Activated CD4-positive, alpha-beta T cell treated with anti-CD3 and anti-CD28 coated beads for 36 hours (primary cell): Measurements from ENCODE around the gene MPZL3. TPM values are rescaled to one million over a fixed set of nuclear protein-coding genes. Genes with fewer than 3 reads are reported as not detected.

Source experiments
- ATAC-seq: fragments of 200-7000 bp; cut with Tn5 transposase; one replicate; pipeline ENCODE4 v1.10.0; 2021; ENCODE audit warnings: mild to moderate bottlenecking, moderate library complexity
- CTCF ChIA-PET: fragments of 350-600 bp; sonication (Branson Sonifier 250); formaldehyde crosslinking; loops from one replicate; lab custom pipeline; 2021; ENCODE audit warnings: antibody characterized with exemption; lab: Charles Lee
- POLR2A ChIA-PET: fragments of 350-600 bp; sonication (Branson Sonifier 250); formaldehyde crosslinking; loops from one replicate; lab custom pipeline; 2021; ENCODE audit warnings: antibody characterized with exemption, inconsistent platforms; lab: Charles Lee
- DNase-seq: peaks from one replicate; pipeline ENCODE4 v3.0.0-alpha.2; 2020
- H3K27ac Mint-ChIP-seq: one replicate; pipeline ENCODE4 v1.8.0; 2021; ENCODE audit warnings: mixed read lengths
- H3K27me3 Mint-ChIP-seq: one replicate; pipeline ENCODE4 v1.8.0; 2021; ENCODE audit warnings: mixed read lengths
- H3K36me3 Mint-ChIP-seq: one replicate; pipeline ENCODE4 v1.8.0; 2021; ENCODE audit warnings: low read depth, mixed read lengths
- H3K4me1 Mint-ChIP-seq: one replicate; pipeline ENCODE4 v1.8.0; 2021; ENCODE audit warnings: mixed read lengths
- H3K4me3 Mint-ChIP-seq: one replicate; pipeline ENCODE4 v1.8.0; 2021; ENCODE audit warnings: mild to moderate bottlenecking, moderate library complexity, mixed read lengths
- H3K9me3 Mint-ChIP-seq: one replicate; pipeline ENCODE4 v1.8.0; 2021; ENCODE audit warnings: low read depth, mixed read lengths
- intact Hi-C, 2 experiments: fragments of 100-400 bp; cut with DNase I in 1 of 2; cut with micrococcal nuclease in 1 of 2; formaldehyde crosslinking; loops; one replicate each; pipeline versions ENCODE4 v1.14.2 to v1.15.1; 2022 to 2024; cut with DNase I, micrococcal nuclease
- total RNA-seq, 2 experiments: library from RNA; stranded (reverse); gene quantifications; one replicate each; pipeline ENCODE4 v1.2.3, GENCODE V29; 2021

Gene MPZL3
- total RNA-seq, 2 experiments from 2014 or later: 45.9 to 53.2 TPM

GRCh38 chr11:118224511-118225188 is 27.5 kb downstream of the MPZL3 start, which contains the start of gene JAML:
TSS of gene JAML (minus strand) at chr11:118225011. CDS start at chr11:118214866, 10,145 bp downstream.
- H3K4me1 Mint-ChIP-seq: peaks cover 73% of the 10 kb centered on the region
- H3K4me3 Mint-ChIP-seq: peak within 1 kb of the TSS; percentile 76
- H3K27ac Mint-ChIP-seq: no peak within 1 kb of the TSS
- peaks cover 7% of the 10 kb centered on the region for H3K9me3 Mint-ChIP-seq
- peaks cover 75% of the 10 kb centered on the region for H3K36me3 Mint-ChIP-seq
- POLR2A ChIA-PET: interaction anchor here (0.5 to 4.2 kb wide), 17 partner anchors 8 to 659 kb away, joined by 3 to 44 read pairs (median 4); partner anchors contain the start of genes ARCN1, CXCR5 and MPZL3
- CTCF ChIA-PET: interaction anchor here (0.6 to 4.2 kb wide), 19 partner anchors 8 to 222 kb away, joined by 3 to 36 read pairs (median 4); partner anchors contain the start of gene MPZL3
- intact Hi-C loops: loop anchor here (1.0 to 10.0 kb wide), 8 partner anchors 7 to 1127 kb away; partner anchors contain the start of genes BCL9L (in 1 of the 2), DDX6 (in 1 of the 2) and SIK3 (in 1 of the 2)
- peak; percentile 71 for ATAC-seq
- DNase-seq: peak; percentile 84
- H3K27me3 Mint-ChIP-seq: no peaks in the 10 kb centered on the region

- intact Hi-C loops: loop anchor here (1.0 to 10.0 kb wide), 5 partner anchors 17 to 703 kb away; partner anchors contain the start of gene BCL9L (in 1 of the 2)
- peak; percentile 50 for DNase-seq
- POLR2A ChIA-PET: interaction anchor here (0.5 to 4.2 kb wide), 14 partner anchors 9 to 660 kb away, joined by 3 to 44 read pairs (median 4); partner anchors contain the start of genes ARCN1, CXCR5 and MPZL3
- peaks cover 7% of the 10 kb centered on the region for H3K9me3 Mint-ChIP-seq
- H3K4me3 Mint-ChIP-seq: peak overlapping the region; percentile 76
- peaks cover 82% of the 10 kb centered on the region for H3K36me3 Mint-ChIP-seq
- no peaks in the 10 kb centered on the region for H3K27me3 Mint-ChIP-seq
- CTCF ChIA-PET: interaction anchor here (0.5 to 4.2 kb wide), 16 partner anchors 8 to 222 kb away, joined by 3 to 36 read pairs (median 4); partner anchors contain the start of gene MPZL3
- peak; percentile 23 for ATAC-seq
- H3K27ac Mint-ChIP-seq: no peak overlapping the region
- peaks cover 79% of the 10 kb centered on the region for H3K4me1 Mint-ChIP-seq
These were observed 28.2 kb downstream of the MPZL3 start for GRCh38 chr11:118223992-118224391.

GRCh38 chr11:118223570-118223969 is 28.6 kb downstream of the MPZL3 start:
- no peak overlapping the region for H3K27ac Mint-ChIP-seq
- POLR2A ChIA-PET: interaction anchor here (0.9 to 4.2 kb wide), 7 partner anchors 9 to 117 kb away, joined by 3 to 42 read pairs (median 7); partner anchors contain the start of gene MPZL3
- no peaks in the 10 kb centered on the region for H3K27me3 Mint-ChIP-seq
- intact Hi-C loops: loop anchor here in 1 of 2 experiments (1.0 to 10.0 kb wide), 3 partner anchors 18 to 704 kb away; partner anchors contain the start of gene BCL9L
- H3K4me3 Mint-ChIP-seq: peak overlapping the region; percentile 76
- DNase-seq (no peak), ATAC-seq (peak; percentile 20)
- H3K36me3 Mint-ChIP-seq: peaks cover 84% of the 10 kb centered on the region
- CTCF ChIA-PET: interaction anchor here (0.5 to 4.2 kb wide), 8 partner anchors 8 to 73 kb away, joined by 3 to 36 read pairs (median 6); no protein-coding TSS in a partner anchor
- peaks cover 82% of the 10 kb centered on the region for H3K4me1 Mint-ChIP-seq
- peaks cover 7% of the 10 kb centered on the region for H3K9me3 Mint-ChIP-seq

GRCh38 chr11:118222437-118222836 is 29.7 kb downstream of the MPZL3 start:
- H3K27ac Mint-ChIP-seq: peak overlapping the region; percentile 100
- peaks cover 81% of the 10 kb centered on the region for H3K4me1 Mint-ChIP-seq
- ATAC-seq: no peak
- ChIA-PET POLR2A (interaction anchor here (0.7 to 0.8 kb wide), 2 partner anchors 14 to 20 kb away, joined by 5 read pairs; no protein-coding TSS in a partner anchor), CTCF (interaction anchor here (0.8 to 2.5 kb wide), 4 partner anchors 8 to 180 kb away, joined by 3 to 13 read pairs (median 5); no protein-coding TSS in a partner anchor)
- H3K27me3 Mint-ChIP-seq: no peaks in the 10 kb centered on the region
- peaks cover 7% of the 10 kb centered on the region for H3K9me3 Mint-ChIP-seq
- DNase-seq: no peak
- H3K36me3 Mint-ChIP-seq: peaks cover 80% of the 10 kb centered on the region
- intact Hi-C loops: loop anchor here in 1 of 2 experiments (5.0 to 10.0 kb wide), 2 partner anchors 652 to 705 kb away; partner anchors contain the start of gene BCL9L
- H3K4me3 Mint-ChIP-seq: peak overlapping the region; percentile 76

- Mint-ChIP-seq H3K4me3 (peak overlapping the region; percentile 76), H3K36me3 (peaks cover 70% of the 10 kb centered on the region), H3K9me3 (peaks cover 7% of the 10 kb centered on the region), H3K27ac (peak overlapping the region; percentile 100), H3K27me3 (no peaks in the 10 kb centered on the region), H3K4me1 (peaks cover 81% of the 10 kb centered on the region)
- no peak for ATAC-seq
- ChIA-PET POLR2A (interaction anchor here (0.7 to 0.9 kb wide), 2 partner anchors 19 to 89 kb away, joined by 3 to 4 read pairs; no protein-coding TSS in a partner anchor), CTCF (interaction anchor here (0.9 to 2.5 kb wide), 6 partner anchors 7 to 74 kb away, joined by 3 to 13 read pairs (median 6); no protein-coding TSS in a partner anchor)
- intact Hi-C loops: loop anchor here in 1 of 2 experiments (5.0 to 10.0 kb wide), 2 partner anchors 653 to 706 kb away; partner anchors contain the start of gene BCL9L
- no peak for DNase-seq
These were observed 30.7 kb downstream of the MPZL3 start for GRCh38 chr11:118221419-118221818.

GRCh38 chr11:118219732-118220131 is 32.4 kb downstream of the MPZL3 start:
- ATAC-seq (no peak), DNase-seq (no peak)
- H3K27me3 Mint-ChIP-seq: no peaks in the 10 kb centered on the region
- peaks cover 62% of the 10 kb centered on the region for H3K36me3 Mint-ChIP-seq
- POLR2A ChIA-PET: interaction anchor here (0.6 to 0.7 kb wide), 2 partner anchors 13 to 924 kb away, joined by 4 to 8 read pairs; no protein-coding TSS in a partner anchor
- peaks cover 84% of the 10 kb centered on the region for H3K4me1 Mint-ChIP-seq
- intact Hi-C loops: loop anchor here (5.0 to 10.0 kb wide), 4 partner anchors 218 to 708 kb away; partner anchors contain the start of genes KMT2A (in 2 of the 2), BCL9L (in 1 of the 2) and IL10RA (in 1 of the 2)
- CTCF ChIA-PET: interaction anchor here (0.6 to 2.1 kb wide), 4 partner anchors 9 to 76 kb away, joined by 3 to 10 read pairs (median 5); no protein-coding TSS in a partner anchor
- H3K4me3 Mint-ChIP-seq: peak overlapping the region; percentile 76
- no peaks in the 10 kb centered on the region for H3K9me3 Mint-ChIP-seq
- H3K27ac Mint-ChIP-seq: peak overlapping the region; percentile 100

GRCh38 chr11:118219244-118219643 is 32.9 kb downstream of the MPZL3 start:
- Mint-ChIP-seq H3K36me3 (peaks cover 67% of the 10 kb centered on the region), H3K27me3 (no peaks in the 10 kb centered on the region), H3K27ac (peak overlapping the region; percentile 100), H3K9me3 (no peaks in the 10 kb centered on the region), H3K4me3 (peak overlapping the region; percentile 76), H3K4me1 (peaks cover 87% of the 10 kb centered on the region)
- ATAC-seq (no peak), DNase-seq (no peak)
- intact Hi-C loops: loop anchor here (5.0 kb wide), 2 partner anchors 218 to 232 kb away; partner anchors contain the start of genes KMT2A (in 2 of the 2) and IL10RA (in 1 of the 2)
- ChIA-PET CTCF (interaction anchor here (0.6 to 3.6 kb wide), 5 partner anchors 12 to 70 kb away, joined by 3 to 22 read pairs (median 3); no protein-coding TSS in a partner anchor), POLR2A (interaction anchor here (0.6 to 0.7 kb wide), 2 partner anchors 13 to 924 kb away, joined by 4 to 8 read pairs; no protein-coding TSS in a partner anchor)

GRCh38 chr11:118217575-118217974 is 34.6 kb downstream of the MPZL3 start:
- intact Hi-C loops: loop anchor here (1.0 to 5.0 kb wide), 12 partner anchors 8 to 230 kb away; partner anchors contain the start of genes CD3E (in 2 of the 2), JAML (in 2 of the 2), KMT2A (in 2 of the 2) and CD3D (in 1 of the 2)
- Mint-ChIP-seq H3K9me3 (no peaks in the 10 kb centered on the region), H3K4me3 (peak overlapping the region; percentile 76), H3K27me3 (no peaks in the 10 kb centered on the region), H3K27ac (peak overlapping the region; percentile 100), H3K36me3 (peaks cover 70% of the 10 kb centered on the region), H3K4me1 (peaks cover 97% of the 10 kb centered on the region)
- DNase-seq: peak; percentile 66
- ATAC-seq: peak; percentile 72
- POLR2A ChIA-PET: interaction anchor here (4.5 to 4.6 kb wide), 2 partner anchors 8 to 23 kb away, joined by 23 to 44 read pairs; partner anchors contain the start of gene JAML
- CTCF ChIA-PET: interaction anchor here (0.7 to 4.7 kb wide), 7 partner anchors 8 to 289 kb away, joined by 3 to 36 read pairs (median 6); partner anchors contain the start of gene JAML

- peaks cover 70% of the 10 kb centered on the region for H3K36me3 Mint-ChIP-seq
- peak; percentile 73 for ATAC-seq
- H3K27ac Mint-ChIP-seq: peak overlapping the region; percentile 100
- intact Hi-C loops: loop anchor here (1.0 to 5.0 kb wide), 12 partner anchors 8 to 230 kb away; partner anchors contain the start of genes CD3E (in 2 of the 2), JAML (in 2 of the 2), KMT2A (in 2 of the 2) and CD3D (in 1 of the 2)
- H3K9me3 Mint-ChIP-seq: no peaks in the 10 kb centered on the region
- peaks cover 97% of the 10 kb centered on the region for H3K4me1 Mint-ChIP-seq
- H3K27me3 Mint-ChIP-seq: no peaks in the 10 kb centered on the region
- POLR2A ChIA-PET: interaction anchor here (0.6 to 4.6 kb wide), 14 partner anchors 9 to 219 kb away, joined by 3 to 44 read pairs (median 5); partner anchors contain the start of genes CD3E and JAML
- peak overlapping the region; percentile 76 for H3K4me3 Mint-ChIP-seq
- peak; percentile 76 for DNase-seq
- CTCF ChIA-PET: interaction anchor here (0.6 to 4.7 kb wide), 14 partner anchors 9 to 79 kb away, joined by 3 to 36 read pairs (median 4); partner anchors contain the start of gene JAML
These were observed 35.3 kb downstream of the MPZL3 start for GRCh38 chr11:118216621-118217481.
